Keratinocyte (primary cell): Measurements from ENCODE around the gene CACNA1C. TPM values are rescaled to one million over a fixed set of nuclear protein-coding genes. Genes with fewer than 3 reads are reported as not detected.
A peak's percentile ranks its signal among the peaks of the same experiment; 100 is the strongest.

ENCODE experiments used
- DNase-seq: peaks from one replicate; pipeline ENCODE4 v3.0.0-alpha.2; 2011; ENCODE audit warnings: low read depth, missing footprints, low spot score
- FAIRE-seq: peaks from 2 replicates; lab custom pipeline; 2011; peaks lifted over from hg19 to GRCh38; lab: Jason Lieb, UNC
- H2AFZ ChIP-seq: 2 replicates; pipeline ENCODE4 v1.6.0; 2012; ENCODE audit warnings: low read length, control low read depth, inconsistent platforms; ENCODE audit not compliant: control insufficient read depth
- H3K27ac ChIP-seq: 2 replicates; pipeline ENCODE4 v1.5.1; 2011; ENCODE audit warnings: low read length; ENCODE audit not compliant: control insufficient read depth, insufficient read depth
- H3K27me3 ChIP-seq: 3 replicates; pipeline ENCODE4 v1.6.0; 2011; ENCODE audit warnings: low read length; ENCODE audit not compliant: control insufficient read depth, insufficient read depth; ENCODE audit errors: extremely low read depth
- H3K36me3 ChIP-seq, 2 experiments: 2 replicates in 1 of 2; 3 replicates in 1 of 2; pipeline ENCODE4 v1.5.1; 2011; ENCODE audit warnings: low read length in 2 of 2, mild to moderate bottlenecking in 1 of 2; ENCODE audit not compliant: control insufficient read depth in 2 of 2, insufficient read depth in 2 of 2; ENCODE audit errors: extremely low read depth in 1 of 2
- H3K4me1 ChIP-seq: 3 replicates; pipeline ENCODE4 v1.5.1; 2011; ENCODE audit warnings: low read length; ENCODE audit not compliant: control insufficient read depth, insufficient read depth; ENCODE audit errors: extremely low read depth
- H3K4me2 ChIP-seq: 3 replicates; pipeline ENCODE4 v1.6.0; 2011; ENCODE audit warnings: low read depth, low read length; ENCODE audit not compliant: control insufficient read depth, insufficient read depth; ENCODE audit errors: extremely low read depth
- H3K4me3 ChIP-seq, 3 experiments: fragments of 200-600 bp in 1 of 3; sonication (generic) in 1 of 3; 2 replicates in 2 of 3; 3 replicates in 1 of 3; pipeline ENCODE4 v1.5.1; 2011 to 2016; ENCODE audit warnings: low read length in 3 of 3, mild to moderate bottlenecking in 3 of 3, control low read depth in 2 of 3, inconsistent platforms in 1 of 3, low read depth in 1 of 3, mixed read lengths in 1 of 3, mixed run types in 1 of 3, moderate library complexity in 1 of 3; ENCODE audit not compliant: control insufficient read depth in 2 of 3, insufficient read depth in 2 of 3; ENCODE audit errors: extremely low read depth in 1 of 3
- H3K79me2 ChIP-seq: 2 replicates; pipeline ENCODE4 v1.6.0; 2012; ENCODE audit warnings: low read length; ENCODE audit not compliant: control insufficient read depth, insufficient read depth
- H3K9ac ChIP-seq: 3 replicates; pipeline ENCODE4 v1.6.0; 2011; ENCODE audit warnings: low read length; ENCODE audit not compliant: control insufficient read depth, insufficient read depth; ENCODE audit errors: extremely low read depth
- H3K9me1 ChIP-seq: 3 replicates; pipeline ENCODE4 v1.6.0; 2011; ENCODE audit warnings: low read length; ENCODE audit not compliant: control insufficient read depth, insufficient read depth; ENCODE audit errors: extremely low read depth
- H3K9me3 ChIP-seq: 2 replicates; pipeline ENCODE4 v1.5.1; 2012; ENCODE audit warnings: low read depth, low read length; ENCODE audit not compliant: control insufficient read depth
- H4K20me1 ChIP-seq: 3 replicates; pipeline ENCODE4 v1.6.0; 2011; ENCODE audit warnings: low read length; ENCODE audit not compliant: control insufficient read depth, insufficient read depth; ENCODE audit errors: extremely low read depth
- CTCF ChIP-seq, 3 experiments: IDR thresholded peaks in 1 of 3; conservative IDR thresholded peaks in 1 of 3; optimal IDR thresholded peaks in 1 of 3; 2 replicates in 2 of 3; 3 replicates in 1 of 3; pipeline versions ENCODE3 to v1.5.1; 2011; ENCODE audit warnings: low read length in 3 of 3, mild to moderate bottlenecking in 3 of 3, moderate library complexity in 2 of 3, control low read depth in 1 of 3, inconsistent platforms in 1 of 3; ENCODE audit not compliant: insufficient read depth in 2 of 3; ENCODE audit errors: extremely low read depth in 1 of 3
- EZH2 ChIP-seq: IDR thresholded peaks from one replicate; pipeline ENCODE4 v1.6.1; 2012; ENCODE audit warnings: inconsistent platforms, mild to moderate bottlenecking, low read length, moderate library complexity
- dilution Hi-C: fragments of 300-500 bp; cut with MboI; formaldehyde crosslinking; loops from one replicate; pipeline ENCODE4 v1.7.0; 2020; ENCODE audit warnings: low sequenced_read_pairs; ENCODE audit not compliant: extremely low pct_ligation_motif_present
- polyA plus RNA-seq, 5 experiments: library from polyadenylated mRNA; depleted of rRNA in 3 of 5; stranded (reverse) in 3 of 5; stranded (forward) in 1 of 5; unstranded in 1 of 5; fragments of >200 nt; gene quantifications; 1 replicate in 1 of 5; 2 replicates in 3 of 5; 3 replicates in 1 of 5; pipeline versions ENCODE4 v1.2.1 to v1.2.3, GENCODE V29; 2011 to 2012; ENCODE audit warnings: missing spikeins in 2 of 5, low read depth in 1 of 5, low replicate concordance in 1 of 5

The CACNA1C gene
- polyA plus RNA-seq, 1 donor (not counting 4 experiments of a cell fraction or from before 2014, with no cell fraction given), result not detected

- TF ChIP-seq EZH2, result no peak
- no peak overlapping the region for H3K4me3 ChIP-seq
- DNase-seq (no peak), FAIRE-seq (no peak)
- peaks cover 33% of the 10 kb centered on the region for H3K27me3 ChIP-seq
- H3K4me1 ChIP-seq, result no peaks in the 10 kb centered on the region
- H3K36me3 ChIP-seq, result no peaks in the 10 kb centered on the region
- no peaks in the 10 kb centered on the region for H3K79me2 ChIP-seq
- H3K27ac ChIP-seq, result no peak overlapping the region
- no peaks in the 10 kb centered on the region for H4K20me1 ChIP-seq
- no peak overlapping the region for H3K4me2 ChIP-seq
- no peak overlapping the region for H3K9ac ChIP-seq
- dilution Hi-C loops, result no loop called here
- H3K9me3 ChIP-seq, result no peaks in the 10 kb centered on the region
- H3K9me1 ChIP-seq, result no peaks in the 10 kb centered on the region
- no peak overlapping the region for H2AFZ ChIP-seq
These were observed 637.7 kb downstream of the CACNA1C start for GRCh38 chr12:2690348-2691005.

- H2AFZ ChIP-seq, result no peak overlapping the region
- no peaks in the 10 kb centered on the region for H4K20me1 ChIP-seq
- H3K9me3 ChIP-seq, result no peaks in the 10 kb centered on the region
- FAIRE-seq, result no peak
- no peaks in the 10 kb centered on the region for H3K4me1 ChIP-seq
- dilution Hi-C loops, result no loop called here
- no peak overlapping the region for H3K27ac ChIP-seq
- peak overlapping the region; percentile 19 to 61 (median 39) for H3K4me3 ChIP-seq
- TF ChIP-seq CTCF (optimal IDR thresholded peaks at IDR 0.05 in 1 of 3, IDR thresholded peaks at IDR 0.05 in 1 of 3, conservative IDR thresholded peaks at IDR 0.05 in 1 of 3; ENCODE audit: extremely low read depth in 1 of 3, insufficient read depth in 2 of 3, low read length in 3 of 3) (peak in 1 of 3 experiments; percentile 20), EZH2 (no peak)
- no peaks in the 10 kb centered on the region for H3K36me3 ChIP-seq
- no peaks in the 10 kb centered on the region for H3K79me2 ChIP-seq
- H3K4me2 ChIP-seq, result peak overlapping the region; percentile 70
- no peak for DNase-seq
- no peak overlapping the region for H3K9ac ChIP-seq
- peaks cover 36% of the 10 kb centered on the region for H3K27me3 ChIP-seq
- H3K9me1 ChIP-seq, result no peaks in the 10 kb centered on the region
These were observed 638.2 kb downstream of the CACNA1C start for GRCh38 chr12:2691006-2691344.
